H7 (cell line): ENCODE measurements around the gene PACSIN1. TPM values are rescaled to one million over a fixed set of nuclear protein-coding genes. Genes with fewer than 3 reads are reported as not detected.

Experiments used
- DNase-seq: peaks from one replicate; pipeline ENCODE4 v3.0.0; 2012
- H3K27me3 ChIP-seq: 2 replicates; pipeline ENCODE4 v1.6.0; 2011; ENCODE audit warnings: mild to moderate bottlenecking, low read length; ENCODE audit not compliant: control insufficient read depth, insufficient read depth
- H3K36me3 ChIP-seq: replicated peaks from 2 replicates; pipeline ENCODE4 v1.5.1; 2011; ENCODE audit warnings: low read length; ENCODE audit not compliant: control insufficient read depth, insufficient read depth
- H3K4me3 ChIP-seq: 2 replicates; pipeline ENCODE4 v1.5.1; 2011; ENCODE audit warnings: low read depth, mild to moderate bottlenecking, control low read depth, low read length, moderate library complexity; ENCODE audit not compliant: insufficient read depth
- total RNA-seq: library from RNA; depleted of rRNA; stranded (reverse); fragments of >200 nt; shearing (Covaris generic); gene quantifications from 2 replicates; pipeline ENCODE4 v1.2.3, GENCODE V29; 2014

PACSIN1 gene
- total RNA-seq, 1 experiment from 2014 or later, result 3.4 TPM

GRCh38 chr6:34565722-34566137 lies 99.9 kb downstream of the PACSIN1 start:
- H3K36me3 ChIP-seq, result no peaks in the 10 kb centered on the region
- no peaks in the 10 kb centered on the region for H3K27me3 ChIP-seq
- peak; percentile 75 for DNase-seq
- H3K4me3 ChIP-seq, result no peak overlapping the region

GRCh38 chr6:34566830-34567546 lies 101.1 kb downstream of the PACSIN1 start:
- Histone ChIP-seq H3K36me3 (no peaks in the 10 kb centered on the region), H3K4me3 (no peak overlapping the region), H3K27me3 (no peaks in the 10 kb centered on the region)
- DNase-seq, result peak; percentile 48

GRCh38 chr6:34568341-34569201 lies 102.7 kb downstream of the PACSIN1 start:
- DNase-seq, result peak; percentile 70
- Histone ChIP-seq H3K36me3 (no peaks in the 10 kb centered on the region), H3K4me3 (no peak overlapping the region), H3K27me3 (no peaks in the 10 kb centered on the region)

- Histone ChIP-seq H3K27me3 (no peaks in the 10 kb centered on the region), H3K36me3 (no peaks in the 10 kb centered on the region), H3K4me3 (no peak overlapping the region)
- peak; percentile 25 for DNase-seq
Observed at GRCh38 chr6:34569361-34569973, 103.6 kb downstream of the PACSIN1 start.

GRCh38 chr6:34570066-34570833 lies 104.4 kb downstream of the PACSIN1 start:
- H3K4me3 ChIP-seq, result no peak overlapping the region
- no peaks in the 10 kb centered on the region for H3K36me3 ChIP-seq
- H3K27me3 ChIP-seq, result no peaks in the 10 kb centered on the region
- DNase-seq, result peak; percentile 41

DNA sequence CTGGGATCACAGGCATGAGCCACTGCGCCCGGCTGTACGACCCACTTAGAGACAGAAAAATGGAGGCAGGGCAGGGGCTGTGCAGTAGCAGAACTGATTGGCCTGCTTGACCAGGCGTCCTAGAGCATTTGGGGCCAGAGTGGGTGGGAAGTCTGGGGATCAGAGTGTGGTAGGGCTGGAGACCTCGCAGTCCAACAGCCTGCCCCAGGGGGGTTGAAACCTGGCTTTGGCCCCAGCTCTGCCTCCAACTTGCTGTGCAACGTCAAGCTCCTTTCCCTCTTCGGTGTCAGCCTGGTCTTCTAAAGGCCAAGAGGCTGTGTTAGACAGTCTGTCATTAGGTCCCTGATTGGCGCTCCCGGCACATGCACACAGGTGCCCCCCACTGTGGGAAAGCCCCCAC lies 105.5 kb downstream of the PACSIN1 start:
- peak; percentile 39 for DNase-seq
- no peaks in the 10 kb centered on the region for H3K27me3 ChIP-seq
- H3K4me3 ChIP-seq, result no peak overlapping the region
- H3K36me3 ChIP-seq, result no peaks in the 10 kb centered on the region

DNA sequence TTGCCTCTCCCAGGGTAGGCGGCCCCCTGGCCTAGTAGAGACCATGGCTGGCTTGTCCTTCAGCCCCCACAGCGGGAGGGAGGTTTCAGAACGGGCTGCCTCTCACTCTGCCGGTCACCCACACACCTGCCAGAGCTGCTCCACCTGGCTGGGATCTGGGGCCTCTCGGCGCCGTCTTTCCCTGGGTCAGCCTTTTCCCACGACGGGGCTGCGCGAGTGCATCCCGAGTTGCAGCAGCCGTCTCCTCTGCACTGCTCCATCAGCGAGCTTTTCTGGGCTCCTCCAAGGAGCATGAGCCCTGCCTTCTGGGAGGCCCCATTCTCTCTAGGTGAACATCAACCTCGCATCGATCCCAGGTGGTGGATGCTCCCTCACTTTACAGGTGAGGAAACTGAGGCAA lies 106.1 kb downstream of the PACSIN1 start:
- H3K36me3 ChIP-seq, result no peaks in the 10 kb centered on the region
- no peaks in the 10 kb centered on the region for H3K27me3 ChIP-seq
- H3K4me3 ChIP-seq, result no peak overlapping the region
- peak; percentile 74 for DNase-seq

- DNase-seq, result peak; percentile 37
- H3K27me3 ChIP-seq, result no peaks in the 10 kb centered on the region
Observed at GRCh38 chr6:34572585-34572984, 106.7 kb downstream of the PACSIN1 start.

DNA sequence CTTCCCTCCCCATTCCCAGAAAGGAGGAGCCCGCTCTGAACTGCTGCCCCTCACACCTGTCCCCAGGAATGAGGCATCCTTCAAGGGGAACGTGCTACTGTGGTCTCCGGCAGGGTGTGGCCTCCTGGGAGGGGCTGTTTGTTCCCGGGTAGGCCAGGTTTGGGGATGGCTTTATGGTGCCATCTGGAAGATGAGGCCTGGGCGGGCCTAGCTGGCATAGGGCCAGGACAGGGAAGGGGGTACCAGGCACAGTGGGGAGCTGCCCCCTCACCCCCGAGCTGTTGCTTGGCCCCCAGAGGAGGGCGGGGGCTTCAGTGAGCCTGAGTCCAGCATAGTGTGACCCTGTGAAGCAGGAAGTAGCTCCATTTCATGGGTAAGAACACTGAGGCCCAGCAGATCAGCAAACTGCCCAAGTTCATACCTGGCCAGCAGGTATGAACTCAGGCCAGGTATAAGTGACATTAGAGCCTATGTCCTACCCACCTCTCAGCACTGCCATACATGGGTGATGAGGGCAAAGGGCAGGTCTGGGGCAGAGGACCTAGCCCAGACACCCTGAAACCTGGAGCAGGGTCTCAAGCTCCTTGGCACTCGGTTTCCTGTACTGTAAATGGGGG lies 107.8 kb downstream of the PACSIN1 start:
- DNase-seq, result peak; percentile 65

More at GRCh38 chr6:34572585-34572984, 106.7 kb downstream of the PACSIN1 start:
- H3K36me3 ChIP-seq, result no peaks in the 10 kb centered on the region
- no peak overlapping the region for H3K4me3 ChIP-seq

DNA sequence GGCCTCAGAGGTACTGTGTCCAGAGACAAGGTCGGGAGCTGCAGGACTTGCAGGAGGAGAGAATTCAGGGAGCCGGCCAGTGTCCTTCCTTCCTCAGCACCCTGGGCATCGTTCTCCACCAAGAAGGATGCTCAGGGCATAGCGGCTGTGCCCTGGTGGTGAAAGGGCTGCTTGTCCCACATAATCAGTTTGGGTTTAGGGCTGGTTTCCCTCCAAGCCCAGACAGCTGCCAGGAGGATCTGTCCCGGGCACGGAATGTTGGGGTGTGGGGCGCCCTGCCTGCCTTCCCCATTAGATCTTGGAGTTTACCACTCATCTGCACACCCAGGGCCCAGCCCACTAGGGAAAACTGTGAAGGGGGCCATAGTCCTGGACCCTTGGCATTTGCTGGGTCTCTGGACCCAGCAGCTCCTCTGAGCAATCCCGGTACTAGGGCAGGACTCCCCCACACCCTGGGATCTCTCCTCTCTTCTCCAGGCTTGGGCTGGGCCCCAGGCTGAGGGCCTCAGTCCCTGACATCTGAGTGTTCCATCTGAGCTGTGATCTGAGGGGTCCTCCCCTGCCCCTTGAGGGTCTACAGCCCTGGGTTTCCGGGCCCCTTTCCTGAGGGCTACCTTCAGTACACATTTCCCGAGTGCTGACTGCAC lies 108.9 kb downstream of the PACSIN1 start:
- no peak overlapping the region for H3K4me3 ChIP-seq
- peak; percentile 49 for DNase-seq
- no peaks in the 10 kb centered on the region for H3K27me3 ChIP-seq
- H3K36me3 ChIP-seq, result no peaks in the 10 kb centered on the region

More for the DNA sequence above, 107.8 kb downstream of the PACSIN1 start:
- no peaks in the 10 kb centered on the region for H3K36me3 ChIP-seq
- H3K4me3 ChIP-seq, result no peak overlapping the region
- H3K27me3 ChIP-seq, result no peaks in the 10 kb centered on the region

GRCh38 chr6:34575326-34575725 lies 109.5 kb downstream of the PACSIN1 start:
- no peak overlapping the region for H3K4me3 ChIP-seq
- DNase-seq, result peak; percentile 89
- H3K36me3 ChIP-seq, result no peaks in the 10 kb centered on the region
- no peaks in the 10 kb centered on the region for H3K27me3 ChIP-seq

DNA sequence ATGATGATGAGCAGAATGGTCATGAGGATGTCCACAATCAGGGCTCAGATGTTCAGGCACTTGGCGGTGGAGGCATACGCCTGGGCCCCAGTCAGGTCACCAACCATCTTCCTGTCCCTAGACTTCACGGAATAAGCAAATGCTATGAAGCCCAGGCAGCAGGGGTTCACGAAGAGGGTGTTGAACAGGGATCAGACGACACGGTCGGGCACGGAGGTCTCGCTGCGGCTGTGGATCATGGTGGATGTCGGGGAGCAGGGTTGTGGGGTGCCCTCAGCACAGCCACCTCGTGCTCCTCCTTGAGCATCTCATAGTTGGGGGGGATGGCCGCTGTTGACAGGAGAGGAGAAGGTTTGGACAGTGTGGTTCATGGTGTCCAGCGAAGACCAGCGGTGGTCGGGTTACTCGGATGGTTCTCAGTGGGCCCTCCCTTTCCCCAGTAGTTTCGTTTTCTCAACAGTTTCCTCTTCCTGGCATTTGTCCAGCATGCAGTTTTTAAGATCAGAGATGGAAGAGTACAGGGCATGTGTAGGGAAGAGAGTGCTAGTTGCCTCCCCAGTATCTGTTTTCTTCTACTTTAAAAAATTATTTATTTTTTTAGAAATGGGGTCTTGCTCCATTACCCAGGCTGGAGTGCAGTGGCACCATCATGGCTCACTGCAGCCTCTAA lies 110.5 kb downstream of the PACSIN1 start:
- DNase-seq, result no peak
- no peaks in the 10 kb centered on the region for H3K27me3 ChIP-seq
- H3K36me3 ChIP-seq, result no peaks in the 10 kb centered on the region

More for the DNA sequence above, 110.5 kb downstream of the PACSIN1 start:
- no peak overlapping the region for H3K4me3 ChIP-seq
